Activated CD4-positive, alpha-beta T cell treated with anti-CD3 and anti-CD28 coated beads, Interleukin-10, Interleukin-2, amounts not matched to agents 100 ng/mL and 50 ng/mL, durations not matched to agents 16 hours and 8 hours (primary cell): ENCODE measurements around the gene ZP1.
A peak's percentile ranks its signal among the peaks of the same experiment; 100 is the strongest.
"Not testable (repeated sequence)": the region's sequence is repeated elsewhere in the genome, so short reads cannot be mapped to it uniquely, and the experiment has no call there.

Source experiments
- DNase-seq: peaks from one replicate; pipeline ENCODE4 v3.0.0-alpha.2; 2020

ZP1 gene

GRCh38 chr11:60878245-60879101 lies 11.1 kb downstream of the ZP1 start:
- no peak for DNase-seq

GRCh38 chr11:60879104-60879503 lies 11.8 kb downstream of the ZP1 start:
- DNase-seq, result no peak

- DNase-seq, result no peak
Observed at GRCh38 chr11:60879971-60880588, 12.7 kb downstream of the ZP1 start.

GRCh38 chr11:60880643-60881282 lies 13.4 kb downstream of the ZP1 start:
- DNase-seq, result no peak

GRCh38 chr11:60887556-60887955 lies 20.2 kb downstream of the ZP1 start:
- DNase-seq, result peak; percentile 45

GRCh38 chr11:60889869-60890311 lies 22.5 kb downstream of the ZP1 start:
- DNase-seq, result no peak

- no peak for DNase-seq
Observed at GRCh38 chr11:60890696-60891095, 23.4 kb downstream of the ZP1 start.

GRCh38 chr11:60891103-60891741 lies 23.9 kb downstream of the ZP1 start:
- no peak for DNase-seq

GRCh38 chr11:60895687-60896086 lies 28.3 kb downstream of the ZP1 start:
- DNase-seq, result no peak

- DNase-seq, result no peak
Observed at GRCh38 chr11:60897496-60897895, 30.2 kb downstream of the ZP1 start.

GRCh38 chr11:60899046-60899936 lies 31.9 kb downstream of the ZP1 start:
- peak; percentile 59 for DNase-seq

GRCh38 chr11:60899977-60900376 lies 32.6 kb downstream of the ZP1 start:
- DNase-seq, result no peak

- DNase-seq, result no peak
Observed at GRCh38 chr11:60900673-60901404, 33.5 kb downstream of the ZP1 start.

GRCh38 chr11:60902625-60903024 lies 35.3 kb downstream of the ZP1 start:
- DNase-seq, result no peak

- no peak for DNase-seq
Observed at GRCh38 chr11:60905047-60905446, 37.7 kb downstream of the ZP1 start.

- peak; percentile 30 for DNase-seq
Observed at GRCh38 chr11:60905551-60906113, 38.3 kb downstream of the ZP1 start.

GRCh38 chr11:60906132-60906972 lies 39.0 kb downstream of the ZP1 start, which contains the start of gene PRPF19:
Gene PRPF19, minus strand, starts transcription at chr11:60906585. Its CDS starts 203 bp downstream, at chr11:60906382.
- DNase-seq, result peak; percentile 99

GRCh38 chr11:60908803-60909202 lies 41.5 kb downstream of the ZP1 start:
- DNase-seq, result no peak

GRCh38 chr11:60909680-60910280 lies 42.4 kb downstream of the ZP1 start:
- DNase-seq, result not testable (repeated sequence)

- no peak for DNase-seq
Observed at GRCh38 chr11:60910281-60910687, 42.9 kb downstream of the ZP1 start.
